Adipose tissue (tissue), 3 donors: ENCODE measurements around the gene ADPRH. TPM values are rescaled to one million over a fixed set of nuclear protein-coding genes. Genes with fewer than 3 reads are reported as not detected.
"Not testable (repeated sequence)": the region's sequence is repeated elsewhere in the genome, so short reads cannot be mapped to it uniquely, and the experiment has no call there.

ENCODE experiments used
- H3K27ac ChIP-seq: one replicate; pipeline ENCODE4 v1.5.1; 2013; ENCODE audit warnings: low read depth, low read length
- WGBS, 3 donors: extraction: QIAGEN DNeasy Blood & Tissue Kit; methylation state at CpG; one replicate each; pipeline ENCODE4 v1.1.7; 2013; 5-methylcytosine and 5-hydroxymethylcytosine counted together
- polyA plus RNA-seq, 3 donors: library from polyadenylated mRNA; stranded (reverse); fragments of 200-250 nt; gene quantifications; one replicate each; pipeline ENCODE4 v1.2.3, GENCODE V29; 2013
- donor health status: healthy with polysubstance abuse.
- donor health status: Bipolar disorder and iron deficiency.
- donor health status: healthy.

Gene ADPRH
- 1 to 10 TPM; 5.4 to 6.5 (median 6.5) TPM for polyA plus RNA-seq

- H3K27ac ChIP-seq: peak within 1 kb of the TSS; percentile 69
- WGBS, 3 donors: 1% methylated on average over 63 to 68 of the region's 68 CpGs
These were observed at the start of gene ADPRH for GRCh38 chr3:119579366-119580066. ADPRH (plus strand) TSS chr3:119579492; CDS start chr3:119582170, 2,678 bp downstream.

GRCh38 chr3:119529883-119530282, 49.4 kb upstream of the ADPRH start:
- no peak overlapping the region for H3K27ac ChIP-seq

DNA sequence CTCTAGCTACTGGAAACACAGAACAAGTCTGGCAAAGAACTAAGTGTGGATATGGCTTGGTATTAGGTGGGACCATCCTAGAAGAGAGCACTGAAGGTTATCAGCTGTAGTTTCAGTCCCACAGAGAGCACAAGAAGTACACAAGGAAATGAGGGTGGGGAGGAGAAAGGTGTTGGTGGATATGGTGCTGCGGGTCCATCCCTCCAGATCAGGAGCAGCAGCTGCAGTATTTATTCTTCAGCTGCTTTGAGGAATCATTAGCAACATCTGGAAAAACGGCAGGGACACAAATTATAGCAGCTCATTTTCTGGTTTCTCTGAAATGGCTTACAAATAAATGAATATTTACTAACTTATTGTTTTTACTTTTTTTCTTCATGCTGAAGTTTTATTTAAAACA, 48.8 kb upstream of the ADPRH start:
- H3K27ac ChIP-seq: no peak overlapping the region
- 81 to 85% (median 81%) methylated on average over 2 of the region's 2 CpGs for WGBS, 3 donors

DNA sequence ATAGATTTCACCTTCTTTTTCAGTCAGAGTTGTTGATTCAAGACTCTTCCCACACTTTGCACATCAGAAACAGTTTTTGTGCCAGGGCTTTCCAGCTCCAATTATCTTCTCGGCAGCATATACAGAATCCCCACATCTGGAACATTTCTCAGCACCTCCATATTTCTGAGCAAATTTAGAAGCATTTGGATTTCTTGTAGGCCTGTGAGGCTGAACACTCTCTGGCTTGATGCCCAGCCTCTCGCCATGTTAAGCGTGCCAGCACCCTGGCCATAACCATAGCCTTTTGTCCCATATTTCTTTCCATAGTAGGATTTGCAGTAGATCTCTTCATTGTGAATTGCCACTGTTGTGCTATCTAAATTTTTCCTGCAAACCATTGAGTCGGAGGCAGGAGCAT, 48.1 kb upstream of the ADPRH start:
- WGBS, 3 donors: 80 to 89% (median 82%) methylated on average over 4 of the region's 4 CpGs
- no peak overlapping the region for H3K27ac ChIP-seq

GRCh38 chr3:119534296-119534695, 45.0 kb upstream of the ADPRH start:
- H3K27ac ChIP-seq: no peak overlapping the region
- WGBS, 3 donors: 88 to 90% (median 89%) methylated on average over 1 of the region's 1 CpG

DNA sequence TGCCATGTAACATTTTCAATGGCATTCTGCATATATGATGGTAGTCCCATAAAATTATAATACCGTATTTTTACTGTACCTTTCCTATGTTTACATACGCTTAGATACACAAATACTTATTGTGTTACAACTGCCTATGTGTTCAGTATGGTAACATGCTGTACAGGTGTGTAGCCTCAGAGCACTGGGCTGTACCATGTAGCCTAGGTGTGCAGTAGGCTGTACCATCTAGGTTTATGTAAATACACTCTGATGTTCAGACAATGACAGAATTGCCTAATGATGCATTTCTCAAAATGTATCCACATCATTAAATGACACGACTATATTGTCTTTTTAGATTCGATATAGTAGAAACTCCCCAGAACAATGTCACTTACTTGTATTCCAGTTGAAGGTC, 42.5 kb upstream of the ADPRH start:
- WGBS, 3 donors: 95 to 98% (median 96%) methylated on average over 4 of the region's 4 CpGs
- H3K27ac ChIP-seq: no peak overlapping the region

DNA sequence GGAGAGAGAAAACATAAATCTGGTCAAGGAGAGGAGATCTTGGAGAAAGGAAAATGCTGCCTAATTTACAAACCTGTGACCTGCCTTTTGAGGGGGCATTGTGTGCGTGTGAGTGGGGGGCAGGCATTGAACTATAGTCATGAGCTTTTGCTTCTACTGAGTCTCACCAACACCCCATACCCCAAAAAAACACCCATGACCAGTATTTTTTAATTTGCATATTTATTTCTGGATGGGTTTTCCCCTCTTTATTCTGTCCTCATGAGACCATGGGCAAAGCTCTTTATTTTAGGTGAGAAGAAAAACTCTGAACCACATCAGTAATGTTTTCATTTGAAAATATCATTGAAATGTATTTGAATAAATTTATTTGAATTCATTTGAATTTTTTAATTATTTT, 40.5 kb upstream of the ADPRH start:
- 89 to 91% (median 89%) methylated on average over 1 of the region's 1 CpG for WGBS, 3 donors
- H3K27ac ChIP-seq: no peak overlapping the region

DNA sequence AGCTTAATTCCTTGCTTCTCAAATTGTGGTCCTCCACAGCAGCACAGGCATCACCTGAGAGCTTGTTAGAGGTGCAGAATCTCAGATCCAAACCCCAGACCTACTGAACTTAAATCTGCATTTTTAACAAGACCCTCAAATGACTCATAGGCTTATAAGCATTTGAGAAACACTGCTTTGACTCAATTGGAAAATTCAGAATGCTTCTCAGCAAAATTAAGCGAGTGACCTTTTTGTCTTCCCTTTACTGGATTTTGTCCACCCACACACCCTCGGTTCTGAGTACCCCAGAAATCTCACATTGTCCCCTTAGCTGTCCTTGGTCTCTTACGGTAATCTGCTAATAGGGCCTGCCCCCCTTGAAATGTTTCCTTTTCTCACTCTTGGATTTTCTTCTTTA, 37.7 kb upstream of the ADPRH start:
- 71 to 89% (median 81%) methylated on average over 3 of the region's 3 CpGs for WGBS, 3 donors

GRCh38 chr3:119542168-119542767, 37.0 kb upstream of the ADPRH start:
- H3K27ac ChIP-seq: no peak overlapping the region
- WGBS, 3 donors: 34 to 82% (median 68%) methylated on average over 2 of the region's 2 CpGs

More for the DNA sequence above, 37.7 kb upstream of the ADPRH start:
- no peak overlapping the region for H3K27ac ChIP-seq

DNA sequence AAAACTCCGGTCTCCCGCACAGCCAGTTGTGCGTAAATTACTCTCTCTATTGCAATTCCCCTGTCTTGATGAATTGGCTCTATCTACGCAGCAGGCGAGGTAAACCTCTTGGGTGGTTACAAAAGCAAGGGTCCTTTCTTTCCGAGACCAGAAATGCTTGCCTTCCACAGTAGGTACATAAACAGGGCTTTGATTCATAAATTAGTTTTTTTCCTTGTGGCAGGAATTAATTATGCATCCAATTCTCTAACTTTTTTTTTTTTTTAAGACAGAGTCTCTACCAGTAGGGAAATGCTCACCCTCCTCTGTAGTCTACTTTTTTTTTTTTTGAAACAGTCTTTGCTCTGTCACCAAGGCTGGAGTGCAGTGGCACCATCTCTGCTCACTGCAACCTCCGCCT, 36.1 kb upstream of the ADPRH start:
- no peak overlapping the region for H3K27ac ChIP-seq
- whole genome bisulfite sequencing, 3 donors: 80 to 95% (median 86%) methylated on average over 7 of the region's 7 CpGs

GRCh38 chr3:119547227-119547626, 32.1 kb upstream of the ADPRH start:
- H3K27ac ChIP-seq: no peak overlapping the region
- 50 to 85% (median 78%) methylated on average over 1 of the region's 1 CpG for WGBS, 3 donors

- no peak overlapping the region for H3K27ac ChIP-seq
- 45 to 57% (median 45%) methylated on average over 3 of the region's 3 CpGs for WGBS, 3 donors
These were observed 31.0 kb upstream of the ADPRH start for GRCh38 chr3:119548341-119548740.

GRCh38 chr3:119550192-119550910, 28.9 kb upstream of the ADPRH start:
- 92 to 94% (median 93%) methylated on average over 9 of the region's 9 CpGs for WGBS, 3 donors
- no peak overlapping the region for H3K27ac ChIP-seq

DNA sequence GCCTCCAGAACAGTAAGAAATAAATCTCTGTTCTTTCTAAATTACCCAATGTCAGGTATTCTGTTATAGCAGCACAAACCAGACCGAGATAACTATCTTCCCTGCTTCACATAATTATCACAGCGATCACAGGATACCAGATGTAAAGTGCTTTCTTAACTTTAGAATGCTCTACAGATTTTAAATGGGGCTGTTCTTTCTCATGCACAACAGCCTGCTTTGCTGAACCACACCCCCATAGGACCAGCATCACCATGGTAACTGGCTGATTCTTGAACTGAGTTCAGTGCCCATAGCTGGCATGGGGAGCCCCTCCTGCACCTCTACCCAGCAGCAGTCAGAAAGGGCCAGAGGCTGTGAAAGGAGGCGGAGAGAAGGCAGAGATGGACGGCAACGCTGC, 27.7 kb upstream of the ADPRH start:
- no peak overlapping the region for H3K27ac ChIP-seq
- 88 to 96% (median 92%) methylated on average over 5 of the region's 5 CpGs for WGBS, 3 donors

DNA sequence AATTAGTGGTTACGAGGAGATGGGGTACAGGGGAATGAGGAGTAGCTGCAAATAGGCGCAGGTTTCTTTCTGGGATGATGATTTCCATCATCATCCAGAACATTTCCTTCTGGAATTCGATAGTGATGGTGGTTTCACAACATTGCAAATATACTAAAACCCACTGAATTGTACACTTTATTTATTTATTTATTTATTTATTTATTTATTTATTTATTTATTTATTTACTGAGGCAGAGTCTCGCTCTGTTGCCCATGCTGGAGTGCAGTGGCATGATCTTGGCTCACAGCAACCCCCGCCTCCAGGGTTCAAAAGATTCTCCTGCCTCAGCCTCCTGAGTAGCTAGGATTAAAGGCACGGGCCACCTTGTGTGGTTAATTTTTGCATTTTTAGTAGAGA, 26.4 kb upstream of the ADPRH start:
- H3K27ac ChIP-seq: not testable (repeated sequence)
- 92 to 94% (median 94%) methylated on average over 6 of the region's 6 CpGs for WGBS, 3 donors

- no peak overlapping the region for H3K27ac ChIP-seq
- WGBS, 3 donors: 56 to 78% (median 71%) methylated on average over 5 of the region's 5 CpGs
These were observed 25.4 kb upstream of the ADPRH start for GRCh38 chr3:119553823-119554415.

DNA sequence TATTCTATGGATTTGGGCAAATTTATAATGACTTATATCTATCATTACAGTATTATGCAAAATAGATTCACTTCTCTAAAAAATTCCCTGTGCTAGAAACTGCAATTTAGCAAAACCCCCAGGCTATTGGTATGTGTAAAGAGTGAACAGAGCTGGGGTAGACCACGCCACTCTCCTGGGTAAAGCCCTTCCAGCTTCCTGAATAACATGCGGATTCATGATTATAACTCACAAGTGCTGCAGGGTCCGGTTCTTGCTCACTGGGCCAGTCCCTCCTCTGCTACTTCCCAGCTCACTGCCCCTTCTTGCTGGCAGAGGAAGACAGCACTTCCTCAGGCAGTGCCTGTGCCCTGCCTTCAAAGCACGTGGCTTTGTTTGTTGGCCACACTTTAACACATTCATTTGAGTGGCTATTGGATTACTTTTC, 24.0 kb upstream of the ADPRH start:
- 43 to 70% (median 50%) methylated on average over 4 of the region's 4 CpGs for WGBS, 3 donors
- no peak overlapping the region for H3K27ac ChIP-seq

DNA sequence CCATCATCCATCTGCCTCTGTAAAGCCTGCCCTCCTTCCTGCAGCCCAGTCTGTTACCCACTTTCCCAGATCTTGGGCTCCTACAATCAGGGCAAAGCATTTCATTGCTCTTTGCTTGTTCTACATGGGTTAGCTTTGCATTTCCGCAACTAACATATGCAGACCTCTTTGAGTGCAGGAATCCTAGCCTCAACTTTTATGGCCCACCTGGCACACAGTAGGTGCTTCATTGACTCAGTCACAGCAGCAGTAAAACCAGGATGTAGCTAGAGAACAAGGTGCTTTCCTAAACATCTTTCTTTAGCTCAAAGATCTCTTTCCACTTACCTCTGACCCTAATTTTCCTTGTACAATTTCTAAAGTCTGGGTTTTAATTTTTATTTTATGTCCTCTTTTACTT, 23.4 kb upstream of the ADPRH start:
- no peak overlapping the region for H3K27ac ChIP-seq

DNA sequence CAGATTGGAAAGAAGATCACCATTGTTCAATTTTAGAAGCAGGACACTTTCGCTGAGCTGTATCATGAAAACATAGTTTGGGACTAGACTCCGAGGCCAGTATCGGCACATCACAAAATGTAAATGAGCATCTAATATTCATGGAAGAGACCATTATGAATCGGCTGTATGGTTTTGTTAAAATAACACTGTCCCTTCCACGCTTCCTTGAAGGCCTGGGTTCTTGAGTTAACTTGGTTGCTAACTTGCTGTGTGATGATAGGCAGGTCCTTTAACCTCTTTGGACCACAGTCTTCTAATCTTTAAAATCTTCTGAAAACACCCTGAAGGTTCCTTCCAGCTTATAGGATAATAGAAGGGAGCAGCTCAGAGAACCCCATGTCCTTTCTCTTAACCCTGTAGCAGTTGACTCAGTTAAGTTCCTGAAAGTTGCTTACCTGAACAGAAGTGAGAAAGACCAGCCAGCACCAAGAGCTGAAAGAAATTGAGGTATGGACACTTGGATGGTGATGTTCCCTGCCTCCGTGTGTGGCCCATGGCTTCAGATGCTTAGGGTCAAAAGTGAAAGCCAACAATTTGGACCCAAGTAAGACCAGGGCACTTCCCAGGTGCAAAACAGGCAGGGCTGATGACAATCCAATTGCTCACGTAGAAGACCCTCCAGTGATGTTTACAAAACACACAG, 22.0 kb upstream of the ADPRH start:
- no peak overlapping the region for H3K27ac ChIP-seq
- 89 to 90% (median 90%) methylated on average over 7 of the region's 7 CpGs for WGBS, 3 donors

More for the DNA sequence above, 23.4 kb upstream of the ADPRH start:
- WGBS, 3 donors: 64 to 100% (median 96%) methylated on average over 1 of the region's 1 CpG
